ENCODE results near the gene NTN5.

GRCh38 chr19:48634424-48635262, 38.2 kb downstream of the NTN5 start:
- TF ChIP-seq MTA3 (IDR thresholded peaks at IDR 0.05; ENCODE audit: borderline replicate concordance) (peak; percentile 38; the same call in 1 of the 2 replicates), ZBTB11 (CRISPR knock-in tag; IDR thresholded peaks at IDR 0.05) (peak in 1 of 3 experiments; percentile 58; a peak in 3 of 6 replicates), TAL1 (IDR thresholded peaks at IDR 0.05) (no peak), ZNF3 (CRISPR knock-in tag; IDR thresholded peaks at IDR 0.05) (no peak), THRB (CRISPR knock-in tag; conservative IDR thresholded peaks at IDR 0.05) (0 out of 2 replicates have a peak, but pooled peaks have one; percentile 44), FOXO4 (CRISPR knock-in tag; IDR thresholded peaks at IDR 0.05) (no peak), ETS2 (tag; IDR thresholded peaks at IDR 0.05; ENCODE audit: borderline replicate concordance, poor library complexity, severe bottlenecking) (no peak), SMARCE1 (IDR thresholded peaks at IDR 0.05) (no peak), ARNT (IDR thresholded peaks at IDR 0.05) (no peak), HMGXB4 (CRISPR knock-in tag; IDR thresholded peaks at IDR 0.05) (no peak), HCFC1 (IDR thresholded peaks at IDR 0.05; ENCODE audit: low read depth, low read length) (peak; percentile 23; the same call in 1 of the 2 replicates)
